Kidney glomerular epithelial cell (primary cell): Measurements from ENCODE around the gene SNX5.

Experiments
- DNase-seq: peaks from one replicate; lab custom pipeline; 2025; lab: John Stamatoyannopoulos, UW

SNX5 gene

DNA sequence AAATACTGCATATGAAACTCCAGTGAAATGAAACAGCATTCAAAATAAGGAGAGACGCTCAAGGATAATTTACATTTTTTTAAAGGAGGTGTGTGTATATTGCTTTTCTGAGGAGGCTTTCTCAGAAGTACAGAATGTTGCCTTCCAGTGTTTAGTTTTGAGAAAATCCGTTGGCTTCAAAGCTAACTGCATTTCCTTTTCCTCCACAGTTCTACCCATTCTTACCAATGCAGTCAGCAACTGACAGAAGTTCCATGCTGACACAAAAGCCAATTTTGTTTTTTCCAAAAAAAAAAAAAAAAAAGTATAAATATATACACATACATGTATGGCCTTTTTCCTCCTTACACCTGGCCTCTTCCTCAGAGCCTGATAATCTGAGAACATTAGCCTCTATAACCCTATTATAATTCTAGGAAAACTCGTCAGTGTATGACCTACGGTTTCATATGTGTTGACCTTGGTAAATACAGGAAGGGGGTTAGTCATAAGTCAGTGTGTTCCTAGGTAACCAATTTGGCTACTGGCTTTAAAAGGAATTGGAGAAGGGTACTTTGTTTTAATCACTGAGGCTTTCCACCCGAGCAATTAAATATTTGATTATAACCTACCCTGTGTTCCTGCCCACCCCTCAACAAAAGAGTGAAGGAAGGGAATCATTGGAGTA lies 24.4 kb upstream of the SNX5 start:
- DNase-seq = no peak

DNA sequence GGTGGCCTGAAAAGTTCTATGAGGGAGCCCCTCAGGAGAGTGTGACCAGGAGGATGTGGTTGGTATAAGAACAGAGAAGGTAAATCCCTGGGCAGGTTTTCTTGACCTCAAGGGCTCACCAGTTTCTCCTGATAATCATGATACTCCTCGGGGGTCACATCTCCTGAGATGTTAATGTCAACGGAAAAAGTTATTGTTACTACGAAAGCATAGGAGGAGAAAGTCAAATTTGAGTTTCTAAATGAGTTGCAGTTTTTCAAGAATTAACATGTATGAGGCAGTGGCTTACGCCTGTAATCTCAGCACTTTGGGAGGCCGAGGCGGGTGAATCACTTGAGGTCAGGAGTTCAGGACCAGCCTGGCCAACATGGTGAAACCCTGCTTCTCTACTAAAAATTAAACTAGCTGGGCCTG lies 23.6 kb upstream of the SNX5 start:
- DNase-seq = no peak

DNA sequence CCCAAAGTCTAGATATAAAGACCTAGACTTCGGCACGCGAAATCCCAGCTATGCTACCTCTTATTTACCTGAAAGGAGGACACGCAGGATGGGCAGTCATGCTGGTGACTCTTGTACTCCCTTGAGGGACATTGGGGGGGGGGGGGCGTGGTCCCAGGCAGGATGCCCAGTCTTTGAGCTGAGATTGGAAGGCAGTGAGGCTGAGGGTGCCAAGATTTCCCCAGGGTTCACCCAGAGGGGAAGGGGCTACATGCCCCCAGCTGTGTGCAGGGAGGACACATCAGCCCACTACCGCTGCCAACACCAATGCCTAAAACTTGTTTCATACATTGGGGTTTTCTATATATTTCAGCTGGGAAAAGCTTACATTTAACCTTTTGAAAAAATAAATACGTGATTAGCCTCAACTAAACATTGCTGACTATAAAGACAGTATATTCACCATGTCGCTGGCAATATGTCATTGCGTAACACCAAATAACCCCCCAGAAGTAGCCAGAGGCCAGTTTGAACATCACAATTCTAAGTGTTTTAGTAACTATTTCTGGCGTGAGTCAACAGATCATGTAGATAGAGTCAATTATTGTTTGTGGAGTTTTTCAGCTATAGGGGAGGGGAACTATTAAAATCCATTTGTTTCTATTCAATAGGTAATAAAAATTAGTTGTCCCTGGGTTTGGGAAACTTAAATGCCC lies 21.8 kb upstream of the SNX5 start:
- DNase-seq = no peak

DNA sequence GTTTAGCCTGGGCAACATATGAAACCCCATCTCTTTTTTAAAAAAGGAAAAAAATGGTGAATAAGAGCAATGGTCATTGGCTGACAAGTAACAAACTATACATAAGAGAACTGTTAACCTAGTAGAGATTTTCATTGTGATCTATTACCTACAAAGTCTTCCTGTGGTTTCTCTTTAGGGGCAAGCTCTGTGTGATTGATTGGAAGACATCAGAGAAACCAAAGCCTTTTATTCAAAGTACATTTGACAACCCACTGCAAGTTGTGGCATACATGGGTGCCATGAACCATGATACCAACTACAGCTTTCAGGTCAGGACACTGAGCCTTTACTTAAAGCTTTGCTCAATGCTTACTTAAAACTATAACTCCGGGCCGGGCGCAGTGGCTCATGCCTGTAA lies 19.4 kb upstream of the SNX5 start:
- no peak for DNase-seq

DNA sequence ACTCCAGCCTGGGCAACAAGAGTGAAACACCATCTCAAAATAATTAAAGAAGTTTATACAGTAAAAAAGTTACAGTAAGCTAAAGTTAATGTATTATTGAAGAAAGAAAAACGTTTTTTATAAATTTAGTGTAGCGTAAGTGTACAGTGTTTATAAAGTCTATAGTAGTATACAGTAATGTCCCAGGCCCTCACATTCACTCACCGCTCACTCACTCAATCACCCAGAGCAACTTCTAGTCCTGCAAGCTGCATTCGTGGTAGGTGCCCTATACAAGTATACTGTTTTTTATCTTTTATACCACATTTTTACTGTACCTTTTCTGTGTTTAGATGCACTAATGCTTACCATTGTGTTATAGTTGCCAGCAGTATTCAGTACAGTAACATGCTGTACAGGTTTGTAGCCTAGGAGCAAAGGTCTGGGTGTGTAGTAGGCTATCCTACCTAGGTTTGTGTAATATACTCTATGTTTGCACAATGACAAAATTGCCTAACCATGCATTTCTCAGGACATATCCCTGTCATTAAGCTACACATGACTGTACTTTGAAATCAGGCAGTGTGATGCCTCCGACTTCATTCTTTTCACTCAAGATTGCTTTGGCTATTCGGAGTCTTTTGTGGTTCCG lies 16.9 kb upstream of the SNX5 start:
- DNase-seq = no peak

DNA sequence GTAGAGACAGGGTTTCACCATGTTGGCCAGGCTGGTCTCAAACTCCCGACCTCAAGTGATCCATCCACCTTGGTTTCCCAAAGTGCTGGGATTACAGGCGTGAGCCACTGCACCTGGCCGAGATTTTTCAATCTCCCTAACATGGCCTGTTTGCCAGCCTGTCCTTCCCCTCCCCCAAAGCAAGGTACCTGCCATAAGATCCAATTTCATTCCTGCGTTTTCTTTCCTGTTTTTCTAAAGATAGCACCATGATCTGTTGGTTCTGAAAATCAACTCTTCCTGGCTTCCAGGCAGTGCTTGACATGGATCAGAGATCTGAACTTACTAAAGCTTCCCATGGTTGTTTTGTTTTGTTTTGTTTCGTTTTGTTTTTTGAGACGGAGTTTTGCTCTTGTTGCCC lies 7.7 kb upstream of the SNX5 start:
- DNase-seq = no peak

DNA sequence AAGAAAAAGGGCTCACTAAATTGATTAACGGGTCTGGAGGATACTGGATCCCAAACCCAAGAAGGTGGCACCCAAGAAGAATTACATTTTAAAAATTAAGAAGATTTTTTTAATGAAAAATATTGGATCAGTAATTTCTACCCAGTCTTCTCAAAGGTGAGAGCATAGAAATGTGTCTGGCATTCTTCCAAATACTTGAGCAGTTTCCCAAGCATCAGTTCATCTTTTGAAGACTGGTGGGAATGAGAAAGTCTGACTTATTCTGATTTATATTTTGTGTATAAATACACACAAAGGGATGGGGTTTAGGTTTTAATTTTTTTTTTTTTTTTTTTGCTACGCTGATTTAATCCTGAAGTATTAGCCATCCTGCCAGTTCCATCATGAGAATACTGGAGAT lies 3.5 kb upstream of the SNX5 start:
- DNase-seq = peak; percentile 30

DNA sequence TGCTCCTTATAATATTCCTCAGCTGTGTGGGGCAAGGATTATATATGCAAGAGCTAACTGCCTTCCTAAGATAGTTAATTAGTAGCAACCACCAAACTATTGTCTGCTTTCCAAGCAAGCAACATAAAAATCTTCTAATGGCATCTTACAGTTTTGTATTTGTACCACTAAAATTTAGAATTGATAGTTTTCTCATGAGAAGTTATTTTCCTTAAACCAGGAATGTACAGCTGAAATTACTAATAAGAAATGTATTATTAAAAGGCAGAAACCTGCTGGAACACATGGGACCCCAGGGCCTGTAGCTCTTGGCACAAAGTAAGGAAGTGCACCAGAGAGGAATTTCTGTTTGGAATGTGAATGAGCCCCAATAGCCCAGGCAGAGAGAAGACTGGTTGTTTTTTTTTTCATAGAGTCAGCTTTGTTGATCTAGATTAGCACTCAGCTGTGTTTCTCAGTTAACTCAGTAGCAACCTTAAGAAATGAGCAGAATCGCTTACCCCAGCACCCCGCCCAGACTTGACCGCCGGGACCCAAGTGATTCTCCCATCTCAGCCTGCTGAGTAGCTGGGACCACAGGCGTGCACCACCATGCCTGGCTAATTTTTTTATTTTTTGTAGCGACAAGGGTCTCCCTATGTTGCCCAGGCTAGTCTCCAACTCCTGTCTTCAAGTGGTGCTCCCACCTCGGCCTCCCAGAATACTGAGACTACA lies 2.9 kb upstream of the SNX5 start:
- DNase-seq = peak; percentile 60

DNA sequence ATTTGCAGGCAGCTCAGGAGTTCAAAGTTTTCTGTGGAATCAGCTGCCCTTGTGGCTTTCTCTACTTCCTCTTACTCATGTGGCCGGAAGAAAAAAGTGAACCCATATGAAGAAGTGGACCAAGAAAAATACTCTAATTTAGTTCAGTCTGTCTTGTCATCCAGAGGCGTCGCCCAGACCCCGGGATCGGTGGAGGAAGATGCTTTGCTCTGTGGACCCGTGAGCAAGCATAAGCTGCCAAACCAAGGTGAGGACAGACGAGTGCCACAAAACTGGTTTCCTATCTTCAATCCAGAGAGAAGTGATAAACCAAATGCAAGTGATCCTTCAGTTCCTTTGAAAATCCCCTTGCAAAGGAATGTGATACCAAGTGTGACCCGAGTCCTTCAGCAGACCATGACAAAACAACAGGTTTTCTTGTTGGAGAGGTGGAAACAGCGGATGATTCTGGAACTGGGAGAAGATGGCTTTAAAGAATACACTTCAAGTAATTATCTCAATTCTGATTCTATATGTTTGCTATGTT lies 1.4 kb upstream of the SNX5 start:
- DNase-seq = peak; percentile 67

DNA sequence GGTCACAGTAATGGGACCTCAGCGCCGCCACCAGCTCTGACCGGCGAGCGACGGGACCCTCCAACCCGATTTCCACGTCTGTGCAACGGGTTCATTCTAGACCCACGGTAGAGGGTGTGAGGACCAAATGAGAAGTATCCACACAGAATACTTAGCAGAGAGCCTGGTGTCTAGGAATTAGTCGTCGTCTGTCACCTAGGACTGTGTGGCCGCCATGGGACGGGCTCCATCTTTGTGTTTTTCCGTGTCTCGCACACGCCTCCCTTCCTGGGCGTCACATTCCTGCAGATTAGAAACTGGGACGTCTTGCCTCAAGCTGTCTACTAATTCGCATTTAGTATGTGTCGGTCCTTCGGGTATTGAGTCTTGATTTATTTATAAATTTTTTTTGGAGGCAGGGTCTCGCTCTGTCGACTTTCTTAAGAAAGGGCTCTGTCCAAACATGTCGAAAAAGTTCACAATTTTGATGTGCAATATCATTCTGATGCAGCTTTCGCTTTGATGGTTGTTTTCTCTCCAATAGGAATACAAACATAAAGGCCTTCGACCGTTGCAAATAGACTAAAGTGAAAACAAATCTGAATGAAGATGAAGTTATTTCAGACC lies 787 bp upstream of the SNX5 start:
- DNase-seq = no peak

DNA sequence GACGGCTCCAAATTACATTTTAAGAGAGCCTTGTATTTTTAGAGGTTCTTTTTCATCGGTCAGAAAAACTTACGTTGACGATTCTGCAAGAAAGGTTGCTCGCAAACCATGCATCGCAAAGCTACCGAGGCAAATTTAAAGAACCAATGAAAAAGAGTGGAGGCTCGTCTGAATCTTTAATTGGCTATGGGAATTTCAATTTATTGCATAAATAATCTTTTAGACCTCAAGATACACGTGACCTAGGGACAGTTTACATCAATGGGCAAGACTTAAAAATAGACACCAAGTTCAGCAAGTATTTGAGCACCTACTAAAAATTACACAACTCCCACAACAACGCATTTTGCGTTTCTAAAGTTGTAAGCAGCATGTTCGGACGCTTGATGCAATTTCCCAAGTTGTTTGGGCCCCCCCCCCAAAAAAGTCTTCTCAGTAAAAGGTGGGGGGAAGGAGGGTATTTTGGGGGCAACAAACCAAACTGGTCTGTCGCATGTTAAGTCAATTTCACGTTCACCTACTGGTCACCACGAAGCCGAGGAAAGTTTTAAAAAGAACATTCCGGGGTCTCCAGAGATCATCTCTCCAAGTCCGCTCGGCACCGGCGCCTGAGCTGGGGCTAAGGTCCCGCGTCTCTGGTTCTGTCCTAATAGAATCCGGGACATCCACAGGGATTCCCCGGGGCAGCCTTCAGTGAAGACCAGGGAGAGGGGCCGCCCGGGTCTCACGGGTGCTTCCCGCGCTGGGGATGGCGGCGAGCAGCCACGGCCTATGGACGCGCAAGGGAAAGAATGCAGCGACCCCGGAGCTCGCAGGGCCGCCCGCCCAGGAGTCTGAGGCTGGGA lies 851 bp downstream of the SNX5 start:
- DNase-seq = no peak

DNA sequence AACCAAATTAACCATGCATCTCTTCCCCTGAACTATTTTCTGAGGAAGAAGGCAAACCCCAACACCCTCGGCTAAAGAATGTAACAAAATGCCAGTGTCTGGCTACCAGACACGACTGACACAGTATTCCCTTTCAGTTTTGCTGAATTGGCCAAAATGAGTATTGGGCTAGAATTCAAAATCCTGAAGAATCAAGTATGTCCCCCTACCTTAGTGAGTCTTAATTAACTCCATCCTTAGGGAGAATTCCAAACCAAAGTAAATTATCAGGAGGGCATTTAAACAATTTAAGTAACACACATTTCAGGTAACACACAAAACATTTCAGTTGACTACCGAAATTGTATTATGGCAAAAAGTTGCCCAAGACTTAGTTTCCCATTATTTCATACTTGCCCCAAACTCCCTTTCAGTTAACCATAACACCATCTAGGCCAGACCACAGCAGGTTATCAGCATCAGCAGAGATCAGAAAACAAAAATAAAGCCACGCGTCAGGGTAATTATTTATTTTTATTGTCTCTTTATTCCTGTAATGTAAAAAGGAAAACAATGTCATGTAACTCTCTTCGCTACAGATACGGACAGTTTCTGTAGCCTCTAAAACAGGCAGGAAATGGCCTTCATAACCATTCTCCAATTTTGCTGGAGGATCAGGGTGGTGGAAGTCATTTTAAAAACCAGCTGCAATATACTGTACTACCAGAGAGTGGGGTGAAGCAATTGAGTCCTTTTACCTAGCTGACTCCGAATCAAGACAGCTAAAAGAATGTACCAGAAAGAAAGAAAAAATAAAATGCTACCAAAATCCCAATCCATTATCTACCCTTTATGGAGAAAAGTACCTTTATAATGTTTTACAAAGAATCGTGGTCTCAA lies 1.9 kb downstream of the SNX5 start:
- DNase-seq = peak; percentile 33

DNA sequence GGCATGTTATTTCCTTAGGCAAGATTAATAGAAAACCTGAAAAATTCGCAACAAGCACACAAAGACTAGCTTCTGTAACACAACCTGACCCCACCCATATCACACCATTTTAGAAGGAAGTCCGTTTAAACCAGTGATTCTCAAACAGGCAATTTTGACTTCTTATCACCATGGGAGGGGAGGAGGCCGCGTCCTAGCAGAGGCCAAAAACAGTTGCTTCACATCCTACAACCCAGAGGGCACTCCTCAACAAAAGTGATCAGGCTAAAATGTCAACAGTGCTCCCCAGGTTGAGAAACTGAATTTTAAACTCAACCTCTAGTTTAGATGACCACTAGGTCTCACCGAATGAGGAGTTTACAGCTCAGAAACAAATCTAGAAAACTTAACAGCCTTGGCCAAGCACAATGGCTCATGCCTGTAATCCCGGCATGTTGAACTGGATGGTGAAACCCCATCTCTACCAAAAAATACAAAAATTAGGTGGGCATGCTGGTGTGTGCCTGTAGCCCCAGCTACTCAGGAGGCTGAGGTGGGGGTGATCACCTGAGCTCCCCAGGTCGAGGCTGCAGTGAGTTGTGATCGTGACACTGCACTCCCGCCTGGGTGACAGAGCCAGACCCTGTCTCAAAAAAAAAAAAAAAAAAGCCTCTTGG lies 3.4 kb downstream of the SNX5 start:
- DNase-seq = no peak

DNA sequence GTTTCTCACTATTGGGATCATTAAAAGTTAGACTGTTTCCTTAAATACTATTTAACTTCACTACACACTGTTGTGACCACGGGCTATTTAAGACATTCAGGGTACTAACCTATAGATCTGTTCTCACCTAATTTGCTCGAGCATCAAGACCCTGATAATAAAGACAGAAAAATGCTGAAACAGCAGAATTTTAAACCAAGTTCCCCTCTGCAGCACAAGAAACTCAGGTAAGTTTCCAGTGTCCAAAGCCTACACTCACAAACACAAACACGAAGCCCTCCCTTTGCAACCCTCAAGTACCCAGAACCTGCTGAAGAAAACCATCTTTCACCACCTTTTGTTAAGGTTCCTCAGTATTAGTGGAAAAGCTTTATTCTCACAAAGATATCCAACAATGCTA lies 4.0 kb downstream of the SNX5 start:
- DNase-seq = no peak

DNA sequence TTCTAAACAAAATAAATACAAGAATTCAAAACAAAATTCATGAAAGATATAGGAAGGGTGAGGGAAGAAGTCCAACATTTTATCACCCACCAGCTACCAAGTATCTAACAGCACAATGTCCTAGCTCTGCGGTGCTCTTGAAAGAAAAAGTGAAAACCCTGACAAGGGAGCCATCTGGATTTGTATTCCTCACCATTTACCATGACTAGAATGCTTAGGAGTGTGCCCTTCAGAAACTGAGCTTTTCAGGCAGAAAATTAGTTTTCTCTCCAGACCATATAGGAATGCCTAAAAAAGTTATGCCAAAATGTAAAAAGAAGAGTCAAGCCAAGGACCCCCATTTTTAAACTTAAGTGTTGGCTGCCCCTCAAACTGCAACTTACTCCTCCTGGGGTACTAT lies 4.5 kb downstream of the SNX5 start:
- no peak for DNase-seq

DNA sequence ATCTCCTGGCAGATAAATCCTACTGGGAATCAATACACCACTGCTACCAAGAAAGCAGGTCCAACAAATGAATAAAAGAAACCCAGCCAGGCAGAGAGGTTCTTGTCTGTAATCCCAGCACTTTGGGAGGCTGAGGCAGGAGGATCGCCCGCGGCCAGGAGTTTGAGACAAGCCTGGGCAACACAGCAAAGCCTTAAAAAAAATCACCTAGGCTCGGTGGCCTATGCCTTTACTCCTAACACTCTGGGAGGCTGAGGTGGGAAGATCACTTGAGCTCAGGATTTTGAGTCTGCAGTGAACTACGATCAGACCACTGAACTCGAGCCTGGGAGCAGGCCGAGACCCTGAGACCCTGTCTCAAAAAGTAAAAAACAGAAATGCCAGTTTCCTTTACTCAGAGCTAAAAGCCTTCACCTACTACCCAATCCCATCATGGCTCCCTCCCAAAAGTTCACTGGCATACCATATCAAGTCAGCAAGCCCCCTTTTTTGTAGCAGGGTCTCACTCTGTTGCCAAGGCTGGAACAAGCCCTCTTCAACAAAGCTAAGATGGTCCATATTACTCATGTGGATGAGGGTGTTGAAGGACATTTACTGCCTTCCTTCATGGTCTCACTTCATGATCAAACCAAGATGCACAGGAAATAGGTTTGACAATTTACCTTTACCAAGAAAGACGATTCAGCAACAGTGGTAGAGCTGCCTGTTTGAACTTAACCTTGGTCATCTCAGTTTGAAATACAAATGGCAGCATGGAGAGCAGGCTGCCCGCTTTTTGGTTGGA lies 5.3 kb downstream of the SNX5 start:
- no peak for DNase-seq

DNA sequence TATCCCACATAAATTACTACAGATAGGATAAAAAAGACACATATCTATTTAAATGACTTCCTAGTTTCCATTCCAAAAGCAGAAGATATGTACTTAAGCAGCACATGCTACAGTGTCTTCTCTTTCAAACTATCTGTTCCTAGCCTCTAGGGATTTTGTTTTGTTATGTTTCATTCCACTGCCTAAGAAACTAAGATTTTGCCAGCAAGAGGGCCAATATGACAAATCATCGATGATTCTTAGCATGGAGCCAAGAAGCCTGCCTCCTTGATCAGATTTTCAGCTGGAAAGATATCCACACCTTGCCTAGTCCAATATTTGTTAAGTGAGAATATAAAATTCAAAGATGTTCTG lies 7.0 kb downstream of the SNX5 start:
- no peak for DNase-seq

DNA sequence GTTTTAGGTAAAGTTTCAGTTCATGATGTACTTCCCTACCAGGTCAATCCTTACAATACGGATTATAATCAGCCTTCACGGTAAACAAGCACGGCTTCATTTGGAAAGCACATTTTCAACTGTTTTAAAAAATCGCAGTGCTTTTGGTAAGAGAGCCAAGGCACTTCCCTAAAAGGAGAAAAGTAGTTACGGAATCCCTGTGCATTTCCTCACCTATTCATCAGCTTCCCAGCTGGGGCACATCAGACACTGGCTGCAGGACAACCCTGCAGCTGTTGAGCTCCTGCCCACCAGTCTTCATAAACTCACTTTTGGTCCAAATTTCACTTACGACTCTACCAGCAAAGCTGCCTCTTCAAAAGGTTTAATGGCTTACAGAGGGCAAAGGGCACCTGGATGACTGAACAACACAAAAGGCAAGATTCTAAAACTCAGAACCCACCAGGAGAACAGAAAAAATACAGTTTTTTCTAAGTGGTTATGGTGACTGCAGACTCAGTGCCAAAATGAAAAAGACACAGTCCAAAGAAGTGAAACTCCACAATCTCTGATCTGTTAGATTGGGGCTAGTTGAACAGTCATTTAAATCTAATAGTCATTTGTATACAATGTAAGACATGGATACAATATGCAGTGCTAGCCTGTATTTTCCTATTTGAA lies 7.5 kb downstream of the SNX5 start:
- no peak for DNase-seq
